GM19351 (cell line): ENCODE measurements around the gene PEX26.
A peak's percentile ranks its signal among the peaks of the same experiment; 100 is the strongest.
"Not testable (repeated sequence)": the region's sequence is repeated elsewhere in the genome, so short reads cannot be mapped to it uniquely, and the experiment has no call there.

Source experiments
- ATAC-seq: cut with Tn5 transposase; IDR thresholded peaks from one replicate; pipeline ENCODE4 v1.9.1; 2021; ENCODE audit warnings: mild to moderate bottlenecking, moderate library complexity; ENCODE audit not compliant: unreplicated experiment

PEX26 gene

DNA sequence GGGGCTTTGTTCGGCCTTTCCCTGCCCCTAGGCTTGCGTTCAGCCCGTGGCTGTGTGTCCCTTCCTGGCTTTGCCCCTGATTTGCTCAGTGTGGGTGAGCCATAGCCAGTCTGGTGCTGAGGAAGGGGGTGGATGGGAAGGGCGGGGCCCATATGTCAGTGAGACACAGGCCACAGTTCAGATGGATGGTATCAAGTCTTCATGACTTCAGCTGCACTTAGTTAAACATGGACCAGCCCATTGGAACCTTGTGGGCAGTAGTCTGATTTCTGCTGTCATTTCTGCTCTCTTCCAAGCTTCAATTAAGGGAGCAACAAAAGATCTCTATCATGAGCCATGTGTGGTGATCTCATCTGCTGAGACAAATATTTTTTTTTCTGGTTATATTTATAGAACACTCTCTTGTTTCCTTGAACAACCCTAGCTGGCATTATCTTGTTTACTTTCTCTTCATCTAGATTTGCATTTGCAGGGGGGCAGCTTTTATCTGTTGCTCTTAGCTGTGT is 21.6 kb upstream of the PEX26 start:
- no peak for ATAC-seq

DNA sequence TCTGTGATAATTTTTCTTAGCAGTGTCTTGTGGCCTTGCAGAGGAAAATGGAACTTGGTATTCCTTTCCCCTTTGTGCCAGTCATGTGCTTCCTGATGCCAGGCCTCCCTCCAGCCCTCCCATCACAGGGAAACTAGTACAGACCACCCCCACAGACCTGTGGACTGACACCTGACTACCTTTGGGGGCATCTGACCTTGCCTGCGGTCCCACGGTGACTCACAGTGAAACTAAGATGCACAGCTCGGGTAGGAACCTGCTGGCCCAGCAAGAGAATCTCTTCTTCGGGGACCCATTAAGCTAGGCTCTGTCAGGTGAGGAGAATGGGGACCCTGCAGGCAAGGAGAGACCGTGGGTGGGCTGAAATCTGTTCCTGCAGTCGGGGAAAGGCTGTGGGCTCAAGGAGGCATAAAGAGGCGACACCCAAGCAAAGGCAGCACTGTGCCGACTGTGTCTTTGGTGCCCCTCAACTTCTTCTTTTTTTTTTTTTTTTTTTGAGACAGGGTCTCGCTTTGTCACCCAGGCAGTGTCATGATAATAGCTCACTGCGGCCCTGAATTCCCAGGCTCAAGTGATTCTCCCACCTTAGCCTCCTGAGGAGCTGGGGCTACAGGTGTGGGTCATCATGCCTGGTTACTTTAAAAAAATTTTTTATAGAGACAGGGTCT is 20.8 kb upstream of the PEX26 start:
- peak; percentile 69 for ATAC-seq

DNA sequence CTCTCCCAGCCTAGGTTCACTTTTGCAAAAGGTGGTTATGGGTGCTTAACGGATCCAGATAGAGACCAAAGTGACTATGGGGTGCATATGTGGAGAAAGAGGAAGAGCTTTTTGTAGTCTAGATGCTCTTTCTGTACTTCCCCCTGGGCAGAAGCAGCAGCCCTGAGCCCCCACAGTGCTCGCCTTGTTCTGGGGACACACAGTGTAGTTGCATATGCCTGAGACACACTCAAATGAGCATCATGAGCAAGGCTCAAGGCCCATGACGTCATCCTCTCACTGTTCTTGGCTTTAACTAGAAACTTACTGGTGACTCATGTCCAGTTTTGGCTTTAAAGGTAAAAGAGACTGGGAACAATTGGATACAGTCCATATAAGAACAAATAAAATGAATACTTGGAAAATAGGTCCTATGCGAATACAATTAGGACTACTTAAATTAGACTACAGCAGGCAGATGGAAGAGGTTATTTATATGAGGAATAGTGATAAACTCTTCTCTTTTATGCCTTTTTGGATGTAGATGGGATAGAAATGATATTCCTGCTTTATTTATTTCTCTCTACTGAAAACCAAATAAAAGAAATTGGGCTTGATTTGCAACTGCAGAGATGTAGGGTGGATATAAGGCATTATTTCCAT is 20.1 kb upstream of the PEX26 start:
- ATAC-seq = peak; percentile 77

DNA sequence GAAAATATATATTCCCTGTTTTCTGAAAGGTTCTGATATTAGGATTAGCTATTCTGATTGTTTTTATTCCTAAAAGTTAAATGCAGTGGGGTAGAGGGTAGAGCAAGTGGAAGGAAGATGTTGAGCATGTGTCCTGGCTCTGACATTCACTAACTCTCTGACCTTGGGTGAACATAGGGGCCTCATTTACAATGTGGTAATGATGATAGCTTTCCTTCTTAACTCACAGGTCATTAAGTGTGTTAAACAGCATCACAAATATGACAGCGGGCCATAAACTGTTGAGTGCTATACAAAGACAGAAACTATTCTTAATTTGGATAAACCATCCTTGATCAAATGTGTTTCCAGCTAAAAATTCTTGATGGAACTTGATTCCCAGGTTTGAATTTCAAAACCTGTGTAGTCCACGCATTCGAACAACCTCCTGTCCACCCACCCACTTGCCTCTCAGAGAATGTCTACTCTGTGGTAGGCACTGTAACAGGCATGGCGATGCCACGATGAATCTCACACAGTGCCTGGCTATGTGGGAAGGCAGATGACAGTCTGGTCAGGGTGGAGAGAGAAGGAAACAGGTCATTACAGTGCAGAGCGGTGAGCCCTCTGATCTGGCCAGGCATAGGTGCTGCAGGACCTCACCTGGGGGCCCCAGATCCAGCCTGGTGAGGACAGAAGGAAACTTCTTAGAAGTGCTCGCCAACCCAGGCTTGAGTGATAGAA is 19.3 kb upstream of the PEX26 start:
- no peak for ATAC-seq

DNA sequence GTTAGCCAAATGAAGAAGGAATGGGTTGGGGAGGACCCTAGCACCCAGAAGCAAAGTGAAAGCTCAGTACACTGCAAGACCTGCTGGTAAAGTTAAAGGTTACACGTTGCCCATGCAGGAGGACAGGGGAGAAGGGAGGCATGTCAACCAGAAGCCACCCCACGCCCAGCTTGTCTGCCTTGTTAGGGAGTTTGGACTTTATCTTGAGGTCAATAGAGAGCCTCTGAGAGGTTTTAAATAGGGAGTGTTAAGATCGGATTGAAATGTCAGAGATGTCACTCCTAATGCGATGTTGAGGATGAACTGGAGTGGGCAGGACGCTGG is 18.7 kb upstream of the PEX26 start:
- ATAC-seq = no peak

DNA sequence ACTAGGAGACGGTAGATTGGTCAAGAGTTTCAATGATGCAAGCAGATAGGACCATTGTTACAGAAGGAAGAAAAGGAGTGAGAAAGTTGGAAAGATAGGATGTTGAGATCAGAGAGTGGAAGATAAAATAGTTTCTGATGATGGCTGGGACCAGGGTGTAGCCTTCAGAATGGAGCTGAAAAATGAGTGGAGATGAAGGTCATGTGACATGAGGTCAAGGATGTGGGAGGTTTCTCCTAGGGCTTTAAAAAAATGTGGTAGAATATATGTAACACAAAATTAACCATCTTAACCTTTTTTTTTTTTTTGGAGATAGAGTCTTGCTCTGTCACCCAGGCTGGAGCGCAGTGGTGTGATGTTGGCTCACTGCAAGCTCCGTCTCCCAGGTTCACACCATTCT is 18.3 kb upstream of the PEX26 start:
- ATAC-seq = no peak

DNA sequence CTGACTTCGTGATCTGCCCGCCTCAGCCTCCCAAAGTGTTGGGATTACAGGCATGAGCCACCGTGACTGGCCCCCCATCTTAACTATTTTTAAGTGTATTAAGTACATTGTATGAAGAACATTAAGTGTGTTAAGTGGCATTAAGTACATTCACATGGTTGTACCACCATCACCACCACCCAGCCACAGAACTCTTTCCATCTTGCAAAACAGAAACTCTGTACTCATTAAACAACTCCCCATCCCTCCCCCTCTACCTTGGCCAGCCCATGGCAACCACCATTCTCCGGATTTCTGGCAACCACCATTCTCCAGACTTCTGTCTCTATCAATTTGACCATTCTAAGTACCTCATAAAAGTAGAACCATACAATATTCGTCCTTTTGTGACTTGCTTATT is 17.8 kb upstream of the PEX26 start:
- ATAC-seq = no peak

DNA sequence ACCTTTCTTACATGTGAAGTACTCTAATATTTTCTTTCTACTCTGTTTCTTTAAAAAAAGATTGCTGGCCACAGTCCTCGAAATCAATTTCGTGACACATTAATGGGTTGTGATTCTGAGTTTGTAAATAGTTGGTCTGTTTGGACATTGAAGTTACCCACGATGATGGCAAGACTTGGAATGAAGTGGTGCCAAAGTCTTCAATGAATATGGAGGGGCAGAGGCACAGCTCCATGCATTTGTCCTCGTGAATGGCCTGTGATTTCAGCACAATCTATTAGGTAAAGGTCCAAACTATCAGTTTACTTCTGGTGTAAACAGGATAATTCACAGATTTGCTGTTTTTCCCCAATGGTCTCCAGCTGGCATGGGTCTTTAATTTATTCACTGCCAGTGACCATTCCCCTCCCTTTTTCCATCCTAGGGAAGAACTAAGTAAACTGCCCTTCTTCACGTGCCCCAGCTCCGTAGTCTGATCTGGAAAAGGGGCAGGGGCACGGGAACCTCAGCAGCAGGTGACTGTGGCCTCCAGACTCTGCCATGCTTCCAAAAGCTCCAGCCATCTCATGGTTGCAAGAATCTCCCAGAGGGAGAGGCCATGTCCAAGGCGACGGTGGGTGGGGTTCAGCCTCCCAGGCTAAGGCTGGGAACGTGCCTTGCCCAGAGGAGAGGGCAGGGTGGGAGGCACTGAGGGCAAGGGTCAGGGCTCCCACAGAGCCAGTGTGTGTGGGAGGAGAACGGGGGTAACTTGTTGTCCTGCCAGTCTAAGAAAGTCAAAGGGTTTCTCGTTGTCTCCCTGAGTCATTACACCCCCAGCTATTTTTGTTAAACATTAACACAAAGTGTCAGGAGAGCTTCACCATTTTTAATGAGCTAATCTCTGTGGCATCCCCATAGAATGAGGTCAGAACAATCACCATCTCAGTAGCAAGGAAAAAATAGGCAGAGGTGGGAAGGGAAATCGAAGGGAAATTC is 16.9 kb upstream of the PEX26 start:
- no peak for ATAC-seq

DNA sequence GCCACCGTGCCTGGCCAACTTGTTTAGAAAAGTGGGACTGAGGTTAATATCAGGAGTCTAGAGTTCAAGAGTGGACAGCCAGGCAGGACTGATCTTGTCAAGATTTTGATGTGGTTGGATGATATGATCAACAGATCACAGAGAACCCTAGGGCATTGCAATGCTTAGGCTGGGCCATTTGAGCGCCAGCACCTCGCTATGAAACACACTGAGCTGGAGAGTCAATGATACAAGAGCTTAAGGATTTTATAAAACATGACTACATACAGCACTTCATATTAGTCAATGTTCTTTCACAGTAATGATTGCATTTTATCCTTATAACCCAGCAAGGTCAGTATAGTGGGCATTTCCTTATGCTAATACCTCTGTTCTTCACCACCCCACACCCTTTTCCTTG is 15.4 kb upstream of the PEX26 start:
- ATAC-seq = no peak

DNA sequence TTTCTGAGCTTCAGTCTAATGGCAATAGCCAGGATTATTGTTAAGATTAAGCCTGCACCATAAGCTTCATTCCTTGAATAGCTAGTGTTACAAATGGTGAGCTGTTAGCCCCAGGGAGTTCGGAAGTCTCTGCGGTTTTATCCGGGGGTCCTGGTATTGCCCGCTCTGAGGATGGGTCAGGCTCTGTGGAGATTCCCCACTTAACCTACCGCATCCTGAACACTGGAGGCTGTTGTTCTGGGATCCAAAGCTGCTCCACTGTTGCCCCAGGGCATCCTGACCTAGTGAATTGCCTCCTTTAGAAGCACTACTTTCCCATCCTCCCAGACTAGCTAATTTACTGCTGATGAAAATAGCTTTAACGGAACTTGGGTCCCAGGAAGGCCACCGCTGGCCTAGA is 14.5 kb upstream of the PEX26 start:
- no peak for ATAC-seq

DNA sequence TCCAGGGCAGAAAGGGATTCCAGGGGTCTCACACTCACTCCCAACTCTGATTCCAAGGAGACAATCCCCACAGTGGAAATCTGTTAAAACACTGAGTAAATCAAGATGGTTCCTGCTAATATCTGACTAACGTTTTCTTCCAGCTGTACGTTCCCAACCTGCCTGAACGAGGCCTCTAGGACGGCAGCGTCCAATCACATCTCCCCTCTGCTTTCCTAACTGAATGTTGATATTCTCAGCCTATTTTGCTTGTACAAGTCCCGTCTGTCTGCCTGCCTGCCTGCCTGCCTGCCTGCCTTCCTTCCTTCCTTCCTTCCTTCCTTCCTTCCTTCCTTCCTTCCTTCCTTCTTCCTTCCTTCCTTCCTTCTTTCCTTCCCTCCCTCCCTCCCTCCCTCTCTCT is 14.1 kb upstream of the PEX26 start:
- not testable (repeated sequence) for ATAC-seq

DNA sequence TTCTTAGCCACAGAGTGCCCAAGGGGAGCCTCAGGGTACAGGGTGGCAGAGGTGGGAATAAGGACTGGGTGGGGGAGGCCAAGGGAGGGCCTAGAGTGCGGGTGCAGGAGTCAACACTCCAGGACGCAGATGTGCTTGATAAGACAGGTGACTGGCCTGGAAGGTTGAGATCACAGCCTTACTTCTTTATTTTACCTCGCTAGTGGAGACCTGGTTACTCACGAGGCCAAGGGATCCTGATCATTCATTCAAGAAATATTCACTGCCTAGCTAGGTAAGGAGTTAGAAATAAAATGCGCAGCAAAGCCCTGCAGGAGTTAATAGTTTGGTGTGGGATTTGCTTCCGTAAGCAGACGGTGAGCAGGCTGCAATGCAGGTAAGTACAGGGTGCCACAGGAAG is 13.2 kb upstream of the PEX26 start:
- no peak for ATAC-seq

DNA sequence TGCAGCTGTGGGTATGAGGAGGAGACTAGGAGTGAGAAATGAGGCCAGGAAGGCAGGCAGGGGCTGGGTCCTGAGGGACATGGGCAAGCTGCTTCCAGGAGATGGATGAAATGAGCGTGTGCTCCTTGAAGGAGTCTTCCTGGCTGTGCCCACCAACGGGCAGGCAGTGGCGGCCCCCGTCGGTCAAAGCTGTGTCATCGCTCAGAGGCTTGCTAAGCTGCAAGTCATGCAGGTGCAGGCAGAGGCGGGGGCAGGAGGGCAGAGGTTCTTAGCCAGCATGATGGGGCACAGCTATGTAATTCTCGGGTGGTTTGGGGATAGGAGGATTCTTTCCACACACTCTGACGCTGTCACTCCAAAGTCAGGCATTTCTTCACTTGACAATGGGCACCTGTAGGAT is 12.5 kb upstream of the PEX26 start:
- no peak for ATAC-seq

DNA sequence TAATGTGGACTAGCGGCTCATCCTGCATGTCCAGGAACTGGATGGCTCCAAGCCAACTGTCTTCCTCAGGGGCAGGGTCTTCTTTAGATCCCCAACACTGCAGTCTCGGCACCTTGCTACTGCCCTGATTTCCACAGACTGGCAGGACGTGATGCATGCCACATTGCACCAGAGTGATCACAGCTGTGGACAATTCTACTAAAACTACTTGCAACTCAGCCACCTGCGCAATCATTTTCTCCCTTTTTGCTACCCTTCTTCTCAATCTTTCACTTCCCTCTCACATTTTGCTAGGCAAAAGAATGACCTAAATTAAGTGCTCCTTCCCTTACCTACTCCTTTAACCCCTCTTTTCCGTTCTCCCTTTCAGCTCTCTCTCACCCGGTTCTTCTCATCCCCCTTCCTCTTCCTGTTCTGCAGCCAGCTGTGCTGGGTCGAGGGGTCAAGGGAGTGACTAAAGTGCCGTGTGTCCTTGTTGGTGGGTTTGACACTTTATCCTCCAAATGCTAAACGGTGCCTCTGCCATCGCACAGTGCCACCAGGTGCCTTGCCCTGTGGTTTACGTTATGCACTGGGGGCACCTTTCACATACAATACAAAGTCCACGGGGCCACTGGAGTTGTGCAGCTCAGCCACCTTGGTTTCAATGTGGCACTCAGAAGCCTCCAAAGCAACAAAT is 11.5 kb upstream of the PEX26 start:
- no peak for ATAC-seq

DNA sequence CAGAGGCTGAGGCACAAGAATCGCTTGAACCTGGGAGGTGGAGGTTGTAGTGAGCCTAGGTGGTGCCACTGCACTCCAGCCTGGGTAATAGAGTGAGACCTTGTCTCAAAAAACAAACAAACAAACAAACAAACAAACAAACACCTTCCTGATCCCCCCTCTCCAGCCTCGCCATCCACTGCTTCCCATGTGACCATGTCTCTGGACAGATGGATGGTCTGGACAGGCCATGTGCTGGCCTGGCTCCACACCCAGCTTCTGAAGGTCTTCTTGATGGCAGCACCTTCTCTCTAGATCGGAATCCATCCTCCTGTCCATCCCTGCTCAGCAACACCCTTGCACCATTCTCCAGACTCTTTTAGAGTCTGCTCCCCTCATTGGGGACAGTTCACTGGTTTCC is 10.7 kb upstream of the PEX26 start:
- no peak for ATAC-seq

DNA sequence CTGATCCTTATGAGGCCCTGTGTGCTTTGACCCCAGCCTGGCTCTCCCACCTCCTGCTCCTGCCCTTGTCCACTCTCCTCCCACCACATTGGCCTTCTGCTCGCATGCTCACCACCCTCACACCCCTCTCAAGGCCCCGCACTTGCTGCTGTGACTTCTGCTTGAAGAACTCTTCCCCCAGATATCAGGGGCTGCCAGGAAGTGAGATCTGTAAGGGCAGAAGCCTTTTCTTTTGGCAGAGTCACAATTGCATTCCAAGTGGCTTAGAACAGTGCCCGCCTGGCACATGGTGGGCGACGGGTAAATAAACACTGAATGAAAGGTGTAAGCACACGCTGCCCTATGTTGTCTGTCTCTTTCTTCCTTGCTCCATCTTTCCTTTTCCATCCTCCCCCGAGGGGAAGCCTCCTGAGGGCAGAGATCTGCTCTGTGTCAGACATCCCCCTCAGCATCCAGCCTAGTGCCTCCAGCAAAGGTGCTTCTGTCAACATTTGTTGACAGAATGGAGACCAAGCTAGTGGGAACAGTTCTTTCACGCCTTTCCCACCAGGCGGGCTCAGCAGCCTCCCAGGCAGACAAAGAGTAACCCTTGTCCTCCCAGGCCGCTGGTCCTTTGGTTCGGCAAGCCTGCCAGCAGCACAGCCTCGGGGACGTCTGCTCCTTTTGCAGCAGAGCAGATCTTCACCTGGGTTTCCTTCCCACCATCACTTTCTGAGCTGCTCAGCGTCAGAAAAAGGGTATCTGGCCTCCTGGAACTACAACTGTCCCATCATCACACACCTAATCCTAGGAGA is 10.0 kb upstream of the PEX26 start:
- ATAC-seq = no peak

DNA sequence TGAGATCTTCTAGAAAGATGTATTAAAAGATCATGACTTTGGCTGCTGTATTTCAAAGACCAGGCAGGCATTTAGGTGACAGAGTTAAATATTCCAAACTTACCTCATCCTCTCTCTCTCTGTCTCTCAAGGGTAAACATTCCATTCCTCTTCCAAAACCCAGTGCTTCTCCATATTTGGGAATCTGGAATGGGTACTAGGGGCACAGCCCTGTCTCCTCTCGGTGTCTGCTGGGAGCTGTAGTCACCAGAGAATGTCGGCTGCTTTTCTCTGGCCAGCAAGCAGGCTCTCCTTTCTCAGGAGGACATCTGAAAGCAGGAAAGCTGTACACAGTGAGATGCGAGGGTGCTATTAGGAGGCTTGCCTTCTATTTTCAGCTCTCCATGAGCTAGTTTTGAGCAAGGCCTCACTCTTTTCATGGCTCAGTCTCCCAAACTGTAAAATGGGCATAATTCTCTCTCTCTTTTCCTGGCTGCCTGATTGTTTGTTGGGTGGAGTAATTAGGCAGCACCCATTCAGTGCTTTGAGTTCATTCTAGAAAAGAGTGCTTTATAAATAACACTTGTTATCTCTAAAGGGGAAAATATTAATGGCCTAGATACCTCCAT is 9.3 kb upstream of the PEX26 start:
- ATAC-seq = no peak

DNA sequence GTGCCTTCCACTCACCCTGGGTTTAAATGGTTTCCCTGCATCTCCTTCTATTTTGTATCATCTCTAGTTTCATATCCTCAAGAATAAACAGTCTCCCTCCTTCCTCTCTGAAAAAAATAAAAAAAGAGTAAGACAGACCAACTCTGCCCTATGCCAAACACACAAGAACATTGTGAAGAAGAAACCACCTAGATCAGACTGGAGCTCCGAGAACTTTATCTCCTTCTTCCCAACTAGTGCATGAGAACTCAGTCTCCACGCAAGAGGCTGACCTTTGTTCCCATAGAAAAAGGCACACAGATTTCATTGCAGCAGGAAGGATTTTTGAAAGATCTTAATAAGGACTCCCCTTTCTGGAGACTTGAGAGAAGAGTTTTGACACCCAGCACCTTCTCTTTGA is 8.7 kb upstream of the PEX26 start:
- ATAC-seq = no peak

DNA sequence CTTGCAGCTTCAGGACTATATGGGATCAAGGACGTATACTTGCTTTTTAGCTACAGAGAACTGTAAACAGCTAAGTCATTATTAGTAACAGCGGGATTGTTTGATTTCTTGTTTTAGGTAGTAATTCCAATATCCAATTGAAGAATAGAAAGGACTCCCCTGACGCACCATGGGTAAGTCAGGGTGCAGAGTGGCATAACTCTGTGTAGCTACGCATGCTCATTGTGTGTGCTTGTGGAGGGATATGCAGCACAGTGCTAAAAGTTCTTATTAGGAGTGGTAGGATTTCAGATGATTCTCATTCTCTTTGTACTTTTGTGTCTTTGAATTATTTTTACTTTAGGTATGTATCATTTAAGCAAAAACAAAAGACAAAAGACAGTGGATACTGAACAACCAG is 7.7 kb upstream of the PEX26 start:
- no peak for ATAC-seq
